Stimulated activated CD8-positive, alpha-beta memory T cell treated with anti-CD3 and anti-CD28 coated beads, Interleukin-12 subunit alpha, Interleukin-12 subunit beta, amount 100 ng/mL, for 1 hour (primary cell): Measurements from ENCODE around the gene PDE2A.
A peak's percentile ranks its signal among the peaks of the same experiment; 100 is the strongest.

ENCODE experiments used
- DNase-seq: peaks from one replicate; pipeline ENCODE4 v3.0.0-alpha.2; 2020; ENCODE audit warnings: low read depth

Gene PDE2A

GRCh38 chr11:72588421-72589410, 85.5 kb downstream of the PDE2A start:
- no peak for DNase-seq

- no peak for DNase-seq
These were observed 86.5 kb downstream of the PDE2A start for GRCh38 chr11:72587696-72588095.

DNA sequence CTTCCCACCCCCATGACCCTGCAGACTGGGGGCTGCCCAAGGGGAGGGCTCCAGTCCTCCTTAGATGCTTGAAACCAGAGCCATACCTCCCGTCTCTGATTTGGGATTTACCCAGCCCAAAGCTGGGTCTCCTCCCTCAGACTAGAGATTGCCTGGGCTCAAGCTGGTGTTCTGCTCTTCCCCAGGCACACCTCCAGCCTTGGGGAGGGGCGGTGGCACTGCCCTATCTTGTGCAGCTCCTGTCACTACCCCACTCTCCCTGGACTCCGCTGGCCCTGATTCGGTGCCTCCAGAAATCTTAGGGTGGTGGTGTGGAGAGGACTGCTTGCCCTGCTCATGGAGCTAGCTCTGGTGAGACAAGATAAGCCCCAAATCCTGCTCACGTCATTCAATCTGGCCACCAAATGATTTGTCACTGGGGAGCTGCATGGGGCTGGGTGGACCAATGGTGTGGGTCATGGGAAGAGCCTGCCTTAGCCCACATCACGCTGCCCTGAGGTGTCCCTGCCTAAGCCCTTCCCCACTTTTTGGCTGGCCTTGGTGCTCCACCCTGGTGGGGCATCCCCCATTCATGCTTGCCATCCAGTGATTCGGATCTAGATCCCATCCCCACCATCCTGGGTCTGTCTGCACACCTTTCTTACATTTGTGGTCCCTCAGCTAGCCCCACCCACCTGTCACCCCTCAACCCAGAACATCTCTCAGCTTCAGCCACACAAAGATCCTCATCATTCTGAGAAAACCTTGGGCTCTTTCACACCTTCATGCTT, 87.7 kb downstream of the PDE2A start:
- no peak for DNase-seq

DNA sequence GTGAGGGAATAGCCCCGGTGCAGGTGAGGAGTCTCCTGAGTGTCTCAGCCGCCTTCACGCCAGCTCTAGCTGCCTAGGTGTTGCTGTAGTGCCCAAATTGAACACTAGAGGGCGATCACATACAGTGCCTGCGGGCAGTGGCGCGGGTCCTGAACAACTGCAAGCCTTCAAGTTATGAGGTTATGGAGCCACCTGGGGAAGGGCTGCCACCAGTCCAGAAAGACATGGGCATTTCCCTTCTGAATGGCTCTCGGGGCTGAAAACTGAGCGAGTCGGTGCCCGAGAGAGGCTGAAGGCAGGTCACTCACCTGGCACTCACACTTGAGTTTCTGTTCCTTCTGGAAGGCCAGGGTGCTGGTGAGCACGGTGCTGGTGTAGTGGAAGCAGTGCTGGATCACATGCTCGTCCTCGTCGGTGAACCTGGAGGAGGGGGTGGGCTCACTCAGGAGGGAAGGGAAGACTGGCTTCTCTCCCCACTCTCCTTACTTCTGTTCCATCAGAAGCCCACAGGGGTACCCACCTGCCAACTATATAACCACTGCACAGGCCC, 88.4 kb downstream of the PDE2A start:
- peak; percentile 47 for DNase-seq

- DNase-seq, result no peak
These were observed 89.2 kb downstream of the PDE2A start for GRCh38 chr11:72584939-72585597.

DNA sequence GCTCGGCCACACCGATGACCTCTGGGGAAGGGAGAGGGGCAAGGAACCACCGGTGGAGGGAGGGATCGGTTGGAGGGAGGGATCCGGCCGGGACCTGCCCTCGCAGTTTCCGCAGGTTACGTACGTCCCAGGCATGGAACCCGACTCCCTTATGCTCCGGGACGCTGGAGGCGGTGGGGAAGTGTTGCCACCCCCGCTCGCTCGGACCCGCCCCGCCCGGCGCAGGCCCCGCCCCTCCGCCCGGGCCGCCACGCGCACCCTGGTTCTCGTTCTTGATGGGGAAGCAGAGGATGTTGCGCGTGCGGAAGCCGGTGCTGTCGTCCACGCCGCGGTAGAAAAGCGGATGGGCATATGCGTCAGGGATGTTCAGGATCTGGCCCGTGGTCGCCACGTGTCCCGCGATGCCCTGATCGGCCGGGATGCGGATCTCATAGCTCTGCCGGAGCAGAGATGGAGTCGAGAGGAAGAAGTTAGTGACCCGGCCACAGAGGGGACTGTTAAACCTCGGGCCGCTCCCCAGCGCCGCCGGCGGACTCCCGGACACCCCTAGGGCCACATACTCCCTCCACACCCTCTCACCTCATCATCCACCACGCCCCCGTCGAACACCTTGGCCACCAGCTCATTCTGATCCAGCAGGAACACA, 89.8 kb downstream of the PDE2A start:
- peak; percentile 41 for DNase-seq

- DNase-seq, result no peak
These were observed 90.5 kb downstream of the PDE2A start for GRCh38 chr11:72583616-72584292.

DNA sequence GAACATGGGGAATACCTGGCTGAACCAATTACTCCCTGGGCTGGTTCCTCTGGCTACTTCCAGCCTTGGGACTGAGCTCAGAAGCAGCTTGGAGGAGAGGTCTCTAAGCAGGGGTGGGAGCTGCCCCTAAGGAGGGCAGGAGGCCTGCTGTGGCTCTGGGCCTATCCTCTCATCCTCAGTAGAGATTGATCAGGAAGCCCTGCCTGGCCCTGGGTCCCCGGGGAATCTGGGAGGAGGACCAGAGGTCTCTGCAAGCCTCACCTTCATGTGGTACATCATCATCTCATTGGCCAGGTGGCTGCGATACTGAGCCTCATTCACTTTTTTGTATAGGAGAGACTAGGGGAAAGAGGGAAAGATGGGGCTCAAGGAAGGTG, 91.1 kb downstream of the PDE2A start:
- no peak for DNase-seq

DNA sequence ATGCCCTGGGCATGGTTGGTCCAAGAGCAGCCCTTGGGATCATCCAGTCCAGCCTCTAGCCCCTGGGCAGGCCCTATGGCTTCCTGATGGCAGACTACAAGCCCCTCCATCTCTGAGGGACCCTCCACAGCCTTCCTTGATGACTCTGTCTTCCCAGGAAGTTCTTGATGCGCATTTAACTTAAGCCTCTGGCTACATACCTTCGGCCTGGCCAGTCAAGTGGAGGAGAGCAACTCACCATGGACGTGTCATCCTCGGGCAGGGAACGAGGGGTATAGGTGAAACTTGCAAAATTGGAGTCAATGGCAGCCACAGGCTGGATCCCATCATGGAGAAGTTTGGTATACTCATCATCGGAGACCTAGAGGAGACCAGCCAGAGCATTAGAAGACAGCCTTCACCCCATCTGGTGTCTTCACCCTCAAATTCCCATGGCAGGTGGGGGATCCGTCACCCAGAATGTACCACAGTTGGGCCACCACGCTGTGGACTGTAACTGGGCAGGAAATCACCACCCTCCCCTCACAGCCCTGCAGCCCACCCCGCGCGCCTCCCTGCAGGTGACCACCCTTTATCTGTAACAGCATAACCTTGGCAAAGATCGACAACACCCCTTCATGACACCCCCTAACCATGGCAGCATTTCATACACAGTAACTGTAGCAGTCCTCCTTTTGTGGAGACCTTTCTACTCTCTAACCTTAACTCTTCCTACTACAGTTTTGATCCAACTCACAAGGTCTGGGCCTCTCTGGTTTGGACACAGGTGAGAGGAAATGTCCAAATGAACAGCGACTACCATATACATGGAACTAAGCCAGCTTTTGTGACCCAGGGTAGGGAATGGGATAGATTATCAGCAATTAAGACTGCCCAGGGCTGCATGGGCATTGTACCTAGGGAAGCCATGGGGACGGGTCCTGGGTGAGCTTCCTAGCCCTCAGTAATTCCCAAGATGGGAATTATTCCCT, 91.7 kb downstream of the PDE2A start:
- DNase-seq, result no peak

GRCh38 chr11:72581067-72581466, 93.2 kb downstream of the PDE2A start:
- no peak for DNase-seq

DNA sequence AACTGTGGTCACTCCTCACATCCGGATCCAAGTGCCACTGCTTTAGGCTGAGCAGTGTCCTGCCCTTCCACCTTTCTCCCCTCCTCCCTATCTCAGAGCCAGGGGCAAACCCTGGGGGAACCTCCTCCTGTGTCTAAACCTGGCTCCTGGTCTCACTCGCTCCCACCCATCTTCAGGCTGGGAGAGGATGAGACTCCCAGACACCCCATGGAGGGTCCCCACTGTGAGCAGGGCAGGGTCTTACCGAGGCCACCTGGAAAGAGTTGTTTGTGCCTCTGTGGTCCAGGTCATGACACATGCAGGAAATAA, 93.6 kb downstream of the PDE2A start:
- no peak for DNase-seq

- no peak for DNase-seq
These were observed 94.2 kb downstream of the PDE2A start for GRCh38 chr11:72579816-72580641.

GRCh38 chr11:72578991-72579815, 95.0 kb downstream of the PDE2A start:
- DNase-seq, result no peak

DNA sequence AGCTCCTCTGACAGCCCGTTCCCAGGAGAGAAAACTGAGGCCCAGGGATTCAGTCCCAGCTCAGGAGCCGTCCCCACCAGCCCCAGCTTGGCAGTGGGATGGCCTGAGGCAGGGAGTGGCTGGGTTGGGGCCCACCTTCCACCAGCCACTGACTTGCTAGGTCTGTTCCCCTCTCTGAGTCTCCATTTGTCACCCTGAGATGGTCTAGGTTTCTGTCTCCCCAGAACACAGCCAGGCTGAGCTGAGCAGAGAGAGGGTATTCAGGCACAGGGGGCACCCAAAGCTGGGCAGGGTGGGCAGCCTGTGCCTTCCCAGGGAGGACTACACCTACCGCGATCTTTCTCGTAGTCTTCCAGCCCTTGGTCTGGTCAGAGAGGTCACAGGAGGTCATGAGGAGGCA, 95.7 kb downstream of the PDE2A start:
- no peak for DNase-seq

DNA sequence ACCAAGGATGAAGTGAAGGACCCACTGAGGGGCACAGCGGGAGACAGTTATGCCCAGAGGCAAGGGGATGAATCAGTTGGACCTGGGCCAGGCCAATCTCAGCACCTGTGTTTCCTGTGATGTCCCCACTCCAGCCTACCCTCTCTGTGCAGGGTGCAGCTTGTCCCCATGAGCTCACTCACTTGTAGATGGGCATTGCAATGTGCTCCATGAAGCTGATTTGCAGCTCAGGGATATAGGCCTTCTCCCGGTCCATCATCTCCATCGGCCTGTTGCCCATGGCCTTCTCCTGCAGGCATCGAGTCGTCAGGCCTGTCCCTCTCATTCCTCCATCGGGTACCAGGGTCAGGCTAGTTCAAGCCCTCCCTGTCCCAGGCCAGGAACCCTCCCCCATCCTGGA, 96.2 kb downstream of the PDE2A start:
- no peak for DNase-seq

GRCh38 chr11:72577271-72577721, 96.9 kb downstream of the PDE2A start:
- no peak for DNase-seq

GRCh38 chr11:72576661-72577060, 97.6 kb downstream of the PDE2A start:
- no peak for DNase-seq

DNA sequence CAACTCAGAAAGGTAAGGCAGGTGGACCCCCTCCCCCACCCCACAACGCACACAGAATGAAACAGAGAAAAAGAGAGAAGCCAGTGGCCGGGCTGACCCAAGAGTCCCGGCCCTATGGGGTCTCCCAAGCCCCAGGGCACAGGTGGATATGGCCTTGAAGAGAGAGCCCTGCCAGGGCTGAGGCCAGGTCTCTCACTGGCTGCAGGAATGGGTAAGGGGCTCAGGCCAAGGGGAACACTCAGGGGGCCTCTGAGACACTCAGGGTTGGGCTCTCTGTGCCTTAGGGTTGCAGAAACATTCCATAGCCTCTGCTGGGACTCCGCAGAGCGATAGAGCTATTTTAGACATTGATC, 98.0 kb downstream of the PDE2A start:
- DNase-seq, result no peak
